ENCODE data around the gene RBM8A.

- no peak for TF ChIP-seq CTCF (IDR thresholded peaks at IDR 0.05; ENCODE audit: insufficient read depth, low read depth, low read length)
- no peak for TF ChIP-seq EZH2 (IDR thresholded peaks at IDR 0.05; ENCODE audit: insufficient read depth, low read length)
These were observed 17.2 kb upstream of the RBM8A start for GRCh38 chr1:145944532-145944931.

Measured in astrocyte (in vitro differentiated cells and primary cell).